Astrocyte (in vitro differentiated cells and primary cell): ENCODE data around the gene PLEKHA7. TPM values are rescaled to one million over a fixed set of nuclear protein-coding genes. Genes with fewer than 3 reads are reported as not detected.

Experiments used
- DNase-seq: peaks from one replicate; pipeline ENCODE4 v3.0.0-alpha.2; 2010; ENCODE audit warnings: low read depth
- FAIRE-seq: peaks from 2 replicates; lab custom pipeline; 2011; peaks lifted over from hg19 to GRCh38; lab: Jason Lieb, UNC
- H2AFZ ChIP-seq: 2 replicates; pipeline ENCODE4 v1.6.0; 2012; ENCODE audit warnings: low read depth, low read length, inconsistent platforms
- H3K27ac ChIP-seq: 2 replicates; pipeline ENCODE4 v1.5.1; 2011; ENCODE audit warnings: low read depth, low read length, inconsistent platforms
- H3K27me3 ChIP-seq: 2 replicates; pipeline ENCODE4 v1.6.0; 2011; ENCODE audit warnings: low read length, inconsistent platforms; ENCODE audit not compliant: insufficient read depth
- H3K36me3 ChIP-seq: 2 replicates; pipeline ENCODE4 v1.5.1; 2011; ENCODE audit warnings: low read length, inconsistent platforms; ENCODE audit not compliant: insufficient read depth
- H3K4me1 ChIP-seq: 2 replicates; pipeline ENCODE4 v1.5.1; 2011; ENCODE audit warnings: low read length, inconsistent platforms; ENCODE audit not compliant: insufficient read depth
- H3K4me2 ChIP-seq: 2 replicates; pipeline ENCODE4 v1.6.0; 2012; ENCODE audit warnings: low read length, inconsistent platforms
- H3K4me3 ChIP-seq: 2 replicates; pipeline ENCODE4 v1.5.1; 2011; ENCODE audit warnings: low read depth, mild to moderate bottlenecking, low read length, inconsistent platforms; ENCODE audit not compliant: insufficient read depth
- H3K79me2 ChIP-seq: 2 replicates; pipeline ENCODE4 v1.6.0; 2012; ENCODE audit warnings: mild to moderate bottlenecking, low read length, inconsistent platforms; ENCODE audit not compliant: insufficient read depth
- H3K9ac ChIP-seq: 2 replicates; pipeline ENCODE4 v1.6.0; 2012; ENCODE audit warnings: mild to moderate bottlenecking, low read length, inconsistent platforms
- H3K9me3 ChIP-seq: 2 replicates; pipeline ENCODE4 v1.5.1; 2012; ENCODE audit warnings: low read depth, mild to moderate bottlenecking, low read length, inconsistent platforms; ENCODE audit not compliant: insufficient read depth
- H4K20me1 ChIP-seq: 2 replicates; pipeline ENCODE4 v1.6.0; 2012; ENCODE audit warnings: low read length, inconsistent platforms; ENCODE audit not compliant: insufficient read depth
- H3K27ac Mint-ChIP-seq: one replicate; pipeline ENCODE4 v1.8.0; 2021; ENCODE audit warnings: mild to moderate bottlenecking, mixed read lengths; ENCODE audit not compliant: unreplicated experiment
- H3K27me3 Mint-ChIP-seq: one replicate; pipeline ENCODE4 v1.8.0; 2021; ENCODE audit warnings: low read depth, mixed read lengths; ENCODE audit not compliant: unreplicated experiment
- H3K36me3 Mint-ChIP-seq: one replicate; pipeline ENCODE4 v1.8.0; 2021; ENCODE audit warnings: low read depth, mixed read lengths; ENCODE audit not compliant: unreplicated experiment
- H3K4me1 Mint-ChIP-seq: one replicate; pipeline ENCODE4 v1.8.0; 2021; ENCODE audit warnings: low read depth, mixed read lengths; ENCODE audit not compliant: unreplicated experiment
- H3K4me3 Mint-ChIP-seq: one replicate; pipeline ENCODE4 v1.8.0; 2021; ENCODE audit warnings: mild to moderate bottlenecking, moderate library complexity, mixed read lengths; ENCODE audit not compliant: unreplicated experiment
- H3K9me3 Mint-ChIP-seq: one replicate; pipeline ENCODE4 v1.8.0; 2021; ENCODE audit warnings: mild to moderate bottlenecking, mixed read lengths; ENCODE audit not compliant: unreplicated experiment
- CTCF ChIP-seq: IDR thresholded peaks from 2 replicates; pipeline ENCODE4 v1.5.1; 2011; ENCODE audit warnings: low read depth, mild to moderate bottlenecking, inconsistent platforms, low read length, moderate library complexity; ENCODE audit not compliant: insufficient read depth
- EZH2 ChIP-seq: IDR thresholded peaks from 2 replicates; pipeline ENCODE4 v1.6.1; 2012; ENCODE audit warnings: mild to moderate bottlenecking, low read length, inconsistent platforms; ENCODE audit not compliant: insufficient read depth
- total RNA-seq: library from RNA; stranded (reverse); gene quantifications from 2 replicates; pipeline ENCODE4 v1.2.1, GENCODE V29; 2021

The PLEKHA7 gene
- total RNA-seq, 1 donor from 2014 or later, result 5.7 TPM

- Histone ChIP-seq H3K9ac (no peak overlapping the region), H3K4me3 (no peak overlapping the region), H3K4me2 (no peak overlapping the region), H3K4me1 (no peaks in the 10 kb centered on the region), H4K20me1 (peaks cover 70% of the 10 kb centered on the region), H3K9me3 (no peaks in the 10 kb centered on the region), H2AFZ (no peak overlapping the region), H3K27ac (no peak overlapping the region), H3K79me2 (peaks cover 39% of the 10 kb centered on the region), H3K27me3 (no peaks in the 10 kb centered on the region), H3K36me3 (peaks cover 59% of the 10 kb centered on the region)
- no peak overlapping the region for H3K27ac Mint-ChIP-seq
- peaks cover 23% of the 10 kb centered on the region for H3K36me3 Mint-ChIP-seq
- no peaks in the 10 kb centered on the region for H3K9me3 Mint-ChIP-seq
- no peak for TF ChIP-seq CTCF
- TF ChIP-seq EZH2, result no peak
- DNase-seq, result no peak
- no peak for FAIRE-seq
- no peaks in the 10 kb centered on the region for H3K4me1 Mint-ChIP-seq
- no peak overlapping the region for H3K4me3 Mint-ChIP-seq
- no peaks in the 10 kb centered on the region for H3K27me3 Mint-ChIP-seq
Measured at GRCh38 chr11:16749092-16749491, 265.1 kb downstream of the PLEKHA7 start.

DNA sequence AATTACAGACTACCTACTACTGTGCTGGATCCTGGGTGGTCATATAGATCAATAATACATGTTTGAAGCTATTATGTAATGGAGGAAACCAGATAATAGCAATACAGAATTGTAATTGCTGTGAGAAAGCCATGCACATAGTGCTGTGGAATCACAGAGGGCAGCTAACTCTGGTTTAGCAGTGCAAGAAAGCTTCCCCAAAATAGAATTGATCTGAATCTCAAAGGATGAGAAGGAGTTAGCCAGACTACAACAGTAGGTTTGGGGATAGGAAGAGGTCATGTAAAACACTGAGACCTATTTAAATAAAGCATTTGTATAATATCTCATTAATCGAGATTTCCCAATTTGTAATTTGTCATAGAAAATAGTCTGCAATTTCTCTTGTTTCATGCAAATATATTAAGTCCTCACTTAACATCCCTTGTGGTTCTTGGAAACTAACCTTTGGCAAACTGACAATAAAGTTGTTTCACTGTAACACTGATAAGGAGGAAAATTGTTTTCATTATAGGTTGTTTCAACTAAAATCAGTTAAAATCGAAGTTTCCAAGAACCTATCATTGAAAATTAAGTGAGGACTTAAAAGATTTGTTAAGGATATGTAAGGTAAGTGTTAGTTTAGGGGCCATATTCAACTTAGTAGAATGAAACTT, 268.1 kb downstream of the PLEKHA7 start:
- TF ChIP-seq CTCF, result no peak
- no peak for TF ChIP-seq EZH2
- Histone ChIP-seq H3K4me2 (no peak overlapping the region), H4K20me1 (peaks cover 83% of the 10 kb centered on the region), H3K79me2 (peaks cover 70% of the 10 kb centered on the region), H3K9ac (no peak overlapping the region), H3K4me3 (no peak overlapping the region), H3K27ac (no peak overlapping the region), H3K9me3 (no peaks in the 10 kb centered on the region), H3K36me3 (peaks cover 38% of the 10 kb centered on the region), H2AFZ (no peak overlapping the region), H3K4me1 (no peaks in the 10 kb centered on the region), H3K27me3 (no peaks in the 10 kb centered on the region)
- no peak for DNase-seq
- no peak for FAIRE-seq
- Mint-ChIP-seq H3K27ac (no peak overlapping the region), H3K4me3 (no peak overlapping the region), H3K36me3 (peaks cover 20% of the 10 kb centered on the region), H3K9me3 (no peaks in the 10 kb centered on the region), H3K4me1 (peaks cover 8% of the 10 kb centered on the region), H3K27me3 (no peaks in the 10 kb centered on the region)

GRCh38 chr11:16744128-16744725, 270.0 kb downstream of the PLEKHA7 start:
- no peak overlapping the region for H3K4me3 ChIP-seq
- H3K36me3 Mint-ChIP-seq, result peaks cover 12% of the 10 kb centered on the region
- no peak for FAIRE-seq

More at GRCh38 chr11:16744128-16744725, 270.0 kb downstream of the PLEKHA7 start:
- H3K4me2 ChIP-seq, result no peak overlapping the region
- peak overlapping the region; percentile 0 for H3K4me3 Mint-ChIP-seq
- H3K9me3 Mint-ChIP-seq, result no peaks in the 10 kb centered on the region
- peak overlapping the region; percentile 12 for H3K27ac Mint-ChIP-seq
- peaks cover 79% of the 10 kb centered on the region for H4K20me1 ChIP-seq
- H3K4me1 ChIP-seq, result peaks cover 5% of the 10 kb centered on the region
- H3K9me3 ChIP-seq, result no peaks in the 10 kb centered on the region
- peaks cover 13% of the 10 kb centered on the region for H3K4me1 Mint-ChIP-seq
- H3K9ac ChIP-seq, result no peak overlapping the region
- TF ChIP-seq EZH2, result no peak
- H3K27me3 Mint-ChIP-seq, result no peaks in the 10 kb centered on the region
- H3K27me3 ChIP-seq, result no peaks in the 10 kb centered on the region
- peaks cover 21% of the 10 kb centered on the region for H3K36me3 ChIP-seq
- peaks cover 86% of the 10 kb centered on the region for H3K79me2 ChIP-seq
- no peak overlapping the region for H3K27ac ChIP-seq
- no peak overlapping the region for H2AFZ ChIP-seq
- DNase-seq, result no peak
